Measurements from ENCODE around the gene ABLIM1. TPM values are rescaled to one million over a fixed set of nuclear protein-coding genes. Genes with fewer than 3 reads are reported as not detected.
A peak's percentile ranks its signal among the peaks of the same experiment; 100 is the strongest.

ABLIM1 gene
- total and polyA plus RNA-seq, 5 experiments from 2014 or later: 267 to 430 (median 388) TPM

DNA sequence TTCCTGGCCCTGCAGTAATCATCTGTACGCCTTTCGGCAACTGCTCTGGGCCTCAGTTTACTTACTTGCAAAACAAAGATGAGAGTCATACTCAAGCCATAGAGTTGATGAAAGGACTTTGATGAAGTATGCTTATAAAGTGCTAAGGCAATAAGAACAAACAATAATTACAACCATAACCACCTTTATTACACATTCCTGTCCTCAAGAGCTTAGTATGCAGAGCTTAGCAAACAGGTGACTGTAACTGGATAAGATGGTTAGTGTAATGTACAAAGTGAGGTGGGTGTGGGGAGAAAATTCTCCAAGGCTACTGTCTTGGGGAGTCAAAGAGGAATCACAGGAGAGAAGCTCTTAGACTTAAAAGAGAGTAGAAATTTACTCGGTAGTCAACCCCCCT, 136.8 kb downstream of the ABLIM1 start:
- Mint-ChIP-seq H3K27me3 (no peaks in the 10 kb centered on the region), H3K36me3 (peaks cover 3 to 39% (median 24%) of the 10 kb centered on the region in 3 donors), H3K9me3 (no peaks in the 10 kb centered on the region), H3K27ac (peak overlapping the region; percentile 96 to 100 (median 99)), H3K4me3 (peak overlapping the region; percentile 88 to 99 (median 97)), H3K4me1 (peaks cover 48 to 96% (median 88%) of the 10 kb centered on the region in 4 donors)
- POLR2A ChIA-PET: interaction anchor here (1.2 to 23.3 kb wide), 5 partner anchors 7 to 50 kb away, joined by 3 to 654 read pairs (median 4); no protein-coding TSS in a partner anchor
- DNase-seq (no peak), ATAC-seq (no peak)

DNA sequence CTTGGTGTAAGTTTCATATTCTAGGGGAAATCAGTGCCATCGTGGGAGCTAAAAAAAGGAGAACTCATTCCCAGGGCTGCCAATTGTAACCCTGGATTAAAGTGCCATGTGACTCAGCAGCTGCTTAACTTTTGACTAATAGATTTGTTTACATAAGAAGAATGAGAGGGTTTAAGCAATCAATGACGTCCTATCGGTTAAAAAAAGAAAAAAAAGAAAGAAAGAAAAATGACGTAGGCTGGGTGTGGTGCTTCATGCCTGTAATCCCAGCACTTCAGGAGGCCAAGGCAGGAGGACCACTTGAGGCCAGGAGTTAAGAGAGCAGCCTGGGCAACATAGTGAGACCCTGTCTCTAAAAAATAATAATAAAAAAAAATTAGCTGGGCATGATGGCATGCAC, 137.6 kb downstream of the ABLIM1 start:
- peak overlapping the region; percentile 70 to 92 (median 84) for H3K4me3 Mint-ChIP-seq
- POLR2A ChIA-PET: interaction anchor here (1.2 to 23.3 kb wide), 3 partner anchors 14 to 24 kb away, joined by 3 to 654 read pairs (median 4); no protein-coding TSS in a partner anchor
- H3K36me3 Mint-ChIP-seq: peaks cover 0 to 39% (median 24%) of the 10 kb centered on the region in 3 donors
- H3K9me3 Mint-ChIP-seq: no peaks in the 10 kb centered on the region
- ATAC-seq (peak in 1 of 2 donors; percentile 19), DNase-seq (peak in 4 of 10 donors; percentile 36 to 68 (median 53))
- no peaks in the 10 kb centered on the region for H3K27me3 Mint-ChIP-seq
- peak overlapping the region; percentile 94 to 100 (median 98) for H3K27ac Mint-ChIP-seq
- H3K4me1 Mint-ChIP-seq: peaks cover 53 to 97% (median 94%) of the 10 kb centered on the region in 4 donors

DNA sequence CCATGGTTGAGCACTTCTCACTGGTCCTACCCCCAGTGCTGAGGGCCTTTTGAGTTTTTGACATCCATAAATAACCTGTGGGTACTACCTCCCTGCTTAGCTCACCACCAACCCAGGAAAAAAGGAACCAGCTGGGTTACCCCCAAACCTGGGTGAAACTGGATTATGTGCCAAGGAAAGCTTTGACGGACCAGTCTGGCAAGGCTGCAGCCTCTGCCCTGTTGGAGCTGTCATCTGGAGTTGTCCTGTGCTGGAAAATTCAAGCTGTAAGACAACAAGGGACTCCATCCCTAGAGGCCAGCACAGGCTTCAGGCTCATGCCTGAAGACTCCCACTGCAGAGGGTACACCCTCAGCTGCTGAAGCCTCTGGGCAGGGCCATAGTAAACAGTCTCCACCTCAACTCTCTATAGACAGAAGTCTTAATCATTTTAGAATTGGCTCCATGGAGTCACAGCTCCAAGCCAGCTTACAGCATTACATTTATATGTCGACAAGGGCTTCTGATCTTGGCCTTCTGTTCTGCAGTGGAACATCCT, 138.2 kb downstream of the ABLIM1 start:
- POLR2A ChIA-PET: interaction anchor here (1.3 to 23.3 kb wide), 3 partner anchors 13 to 46 kb away, joined by 3 to 654 read pairs (median 3); no protein-coding TSS in a partner anchor
- no peaks in the 10 kb centered on the region for H3K9me3 Mint-ChIP-seq
- H3K27ac Mint-ChIP-seq: peak overlapping the region; percentile 94 to 100 (median 98)
- H3K36me3 Mint-ChIP-seq: peaks cover 0 to 36% (median 21%) of the 10 kb centered on the region in 3 donors
- peak overlapping the region; percentile 70 to 92 (median 84) for H3K4me3 Mint-ChIP-seq
- ATAC-seq (peak in 1 of 2 donors; percentile 21), DNase-seq (no peak)
- no peaks in the 10 kb centered on the region for H3K27me3 Mint-ChIP-seq
- H3K4me1 Mint-ChIP-seq: peaks cover 53 to 100% (median 95%) of the 10 kb centered on the region in 4 donors

DNA sequence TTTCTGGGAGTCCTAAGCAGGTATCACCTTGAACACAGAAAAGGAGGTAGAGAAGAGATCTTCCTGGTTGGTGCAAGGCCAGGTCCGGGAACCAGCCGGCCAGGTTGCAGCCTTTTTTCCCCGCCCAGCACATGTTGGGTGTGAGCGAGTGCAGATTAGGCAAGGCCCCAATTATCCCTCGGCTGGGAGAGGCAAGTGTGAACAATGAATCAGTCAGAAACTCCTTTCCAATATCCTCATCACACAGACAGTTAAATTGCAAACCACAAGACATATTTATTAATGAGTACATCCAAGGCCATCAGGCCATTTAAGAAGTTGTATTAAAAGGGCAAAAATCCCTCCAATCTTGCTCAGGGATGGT, 138.8 kb downstream of the ABLIM1 start:
- ATAC-seq: no peak
- no peak for DNase-seq
- Mint-ChIP-seq H3K36me3 (peaks cover 0 to 36% (median 19%) of the 10 kb centered on the region in 3 donors), H3K4me1 (peaks cover 52 to 98% (median 96%) of the 10 kb centered on the region in 4 donors), H3K27me3 (no peaks in the 10 kb centered on the region), H3K4me3 (peak overlapping the region; percentile 70 to 92 (median 84)), H3K27ac (peak overlapping the region; percentile 94 to 100 (median 98)), H3K9me3 (no peaks in the 10 kb centered on the region)
- POLR2A ChIA-PET: interaction anchor here (0.6 to 23.3 kb wide), 3 partner anchors 8 to 46 kb away, joined by 3 to 654 read pairs (median 4); no protein-coding TSS in a partner anchor

DNA sequence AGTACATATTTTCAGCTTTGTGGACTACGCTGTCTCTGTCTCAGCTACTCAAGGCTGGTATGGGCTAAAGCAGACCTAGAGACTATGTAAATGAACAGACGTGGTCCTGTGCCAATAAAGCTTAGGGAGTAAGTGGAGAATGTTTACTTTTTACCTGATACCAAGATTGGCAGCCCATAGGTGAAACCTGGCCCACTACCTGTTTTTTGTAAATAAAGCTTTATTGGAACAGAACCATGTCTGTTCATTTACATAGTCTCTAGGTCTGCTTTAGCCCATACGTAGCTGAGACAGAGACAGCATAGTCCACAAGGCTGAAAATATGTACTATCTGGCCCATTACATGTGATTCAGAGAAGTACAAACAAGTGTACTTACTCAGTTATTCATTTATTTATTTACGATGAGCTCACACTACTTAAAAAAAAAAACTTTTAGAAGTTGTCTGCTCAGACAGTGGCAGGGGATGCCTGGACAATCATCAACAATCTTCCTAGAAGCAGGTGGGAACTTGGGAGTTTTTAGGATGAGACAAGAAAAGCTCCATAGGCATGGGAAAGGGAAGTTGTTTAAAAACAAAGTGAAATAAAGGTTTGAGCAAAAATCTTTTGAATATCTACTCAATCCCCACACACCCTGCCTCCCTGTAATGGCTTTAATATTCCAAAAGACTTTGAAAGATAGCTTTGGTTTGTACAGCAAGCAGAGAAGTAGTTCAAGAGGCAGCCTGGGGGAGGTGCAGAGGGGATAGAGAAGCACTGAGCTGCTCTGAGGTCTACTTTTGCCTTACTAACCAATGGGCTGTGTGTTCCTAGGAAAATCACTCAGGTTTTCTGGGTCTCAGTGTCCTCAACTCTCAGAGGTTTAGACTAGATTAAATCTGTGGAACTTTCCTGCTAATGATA, 139.4 kb downstream of the ABLIM1 start:
- Mint-ChIP-seq H3K36me3 (peaks cover 0 to 36% (median 15%) of the 10 kb centered on the region in 3 donors), H3K27me3 (no peaks in the 10 kb centered on the region), H3K27ac (peak overlapping the region; percentile 94 to 100 (median 98)), H3K4me3 (peak overlapping the region; percentile 70 to 92 (median 86)), H3K9me3 (no peaks in the 10 kb centered on the region), H3K4me1 (peaks cover 51 to 98% (median 96%) of the 10 kb centered on the region in 4 donors)
- DNase-seq (no peak), ATAC-seq (no peak)
- POLR2A ChIA-PET: interaction anchor here (0.6 to 23.3 kb wide), 4 partner anchors 6 to 45 kb away, joined by 3 to 654 read pairs (median 84); no protein-coding TSS in a partner anchor

DNA sequence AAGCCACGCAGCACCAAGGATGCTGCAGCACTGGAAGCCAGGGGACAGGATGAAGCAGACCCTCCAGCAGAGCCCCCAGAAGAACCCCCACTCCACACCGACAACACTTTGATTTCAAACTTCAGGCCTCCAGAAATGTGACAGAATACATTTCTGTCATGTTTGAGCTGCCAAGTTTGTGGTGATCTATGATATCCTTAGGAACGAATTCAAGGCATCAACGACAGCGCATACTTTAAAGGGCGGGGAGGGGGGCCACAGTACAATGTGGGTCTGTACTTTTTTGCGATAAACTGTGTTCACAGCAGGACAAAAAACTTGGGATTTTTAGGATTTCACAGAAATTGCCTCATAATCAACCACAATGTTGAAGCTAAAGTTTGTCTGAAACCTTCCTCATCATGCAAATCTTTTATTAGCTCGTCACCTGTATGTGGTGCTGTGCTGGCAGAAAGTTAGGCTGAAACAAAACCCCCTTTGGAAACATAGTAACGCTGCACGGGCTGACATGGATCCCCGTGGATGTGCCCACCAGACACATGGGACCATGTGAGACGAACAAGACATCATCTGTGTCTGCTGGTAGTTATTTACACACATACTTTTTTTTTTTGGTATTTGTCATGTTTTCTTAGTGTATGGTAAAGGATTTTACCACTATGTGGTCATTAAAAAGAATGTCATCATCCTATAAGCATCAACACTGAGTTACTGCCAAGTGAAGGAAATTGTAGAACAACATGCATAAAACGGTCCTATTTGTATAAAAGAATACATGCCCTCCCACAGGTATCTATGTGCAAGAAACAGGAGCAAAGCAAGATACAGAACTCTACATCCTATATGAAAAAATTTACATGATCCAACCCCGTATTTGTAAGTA, 140.5 kb downstream of the ABLIM1 start:
- POLR2A ChIA-PET: interaction anchor here (0.6 to 23.3 kb wide), 5 partner anchors 7 to 26 kb away, joined by 3 to 654 read pairs (median 3); no protein-coding TSS in a partner anchor

DNA sequence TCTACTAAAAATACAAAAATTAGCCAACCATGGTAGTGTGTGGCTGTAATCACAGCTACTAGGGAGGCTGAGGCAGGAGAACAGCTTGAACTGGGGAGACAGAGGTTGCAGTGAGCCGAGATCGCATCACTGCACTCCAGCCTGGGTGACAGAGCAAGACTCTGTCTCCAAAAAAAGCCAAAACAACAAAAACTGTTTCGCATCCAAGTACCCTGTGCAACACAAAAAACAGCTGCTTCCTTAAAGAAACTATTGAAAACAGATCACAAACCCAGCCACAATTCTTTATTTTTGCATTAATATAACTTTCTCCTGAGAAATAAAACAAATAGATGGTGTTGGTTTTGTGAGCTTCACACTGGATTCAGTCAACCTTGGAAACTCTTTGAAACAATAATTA, 141.7 kb downstream of the ABLIM1 start:
- ATAC-seq (no peak), DNase-seq (no peak)
- Mint-ChIP-seq H3K36me3 (peaks cover 0 to 40% (median 19%) of the 10 kb centered on the region in 3 donors), H3K27me3 (no peaks in the 10 kb centered on the region), H3K4me1 (peaks cover 54 to 98% (median 96%) of the 10 kb centered on the region in 4 donors), H3K9me3 (no peaks in the 10 kb centered on the region), H3K4me3 (peak overlapping the region; percentile 77 to 92 (median 86)), H3K27ac (peak overlapping the region; percentile 94 to 99 (median 98))
- POLR2A ChIA-PET: interaction anchor here (0.9 to 23.3 kb wide), 4 partner anchors 8 to 25 kb away, joined by 3 to 654 read pairs (median 84); no protein-coding TSS in a partner anchor

More for the DNA sequence above, 140.5 kb downstream of the ABLIM1 start:
- ATAC-seq (peak; percentile 16 to 38), DNase-seq (peak in 2 of 10 donors; percentile 42 to 52)
- H3K9me3 Mint-ChIP-seq: no peaks in the 10 kb centered on the region
- peaks cover 52 to 98% (median 96%) of the 10 kb centered on the region in 4 donors for H3K4me1 Mint-ChIP-seq
- peaks cover 0 to 36% (median 15%) of the 10 kb centered on the region in 3 donors for H3K36me3 Mint-ChIP-seq
- peak overlapping the region; percentile 77 to 92 (median 86) for H3K4me3 Mint-ChIP-seq
- peak overlapping the region; percentile 94 to 99 (median 98) for H3K27ac Mint-ChIP-seq
- H3K27me3 Mint-ChIP-seq: no peaks in the 10 kb centered on the region

DNA sequence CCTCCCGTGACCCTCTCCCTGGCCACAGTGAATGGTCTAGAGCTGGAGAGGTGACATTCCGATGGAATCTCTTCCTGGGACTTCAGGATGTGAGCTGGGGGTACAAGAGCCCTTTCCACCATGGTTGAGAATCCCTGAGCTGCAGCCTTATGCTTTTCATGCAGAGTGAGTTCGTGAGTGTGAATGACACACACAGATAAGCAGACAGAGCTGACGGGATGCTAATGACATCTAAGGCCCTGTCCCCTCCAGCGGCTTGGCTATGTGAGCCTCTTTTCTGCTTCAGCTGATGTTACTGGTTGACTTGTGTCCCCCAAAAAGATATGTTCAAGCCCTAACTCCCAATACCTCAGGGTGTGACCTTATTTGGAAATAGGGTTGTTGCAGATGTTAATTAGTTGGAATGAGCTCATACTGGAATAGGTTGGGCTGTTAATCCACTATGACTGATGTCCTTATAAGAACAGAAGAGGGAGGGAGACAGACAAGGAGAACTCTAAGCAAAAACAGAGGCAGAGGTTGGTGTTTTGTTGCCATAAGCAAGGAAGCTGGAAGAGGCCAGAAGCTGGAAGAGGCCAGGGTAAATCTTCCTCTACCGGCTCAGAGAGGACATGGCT, 142.7 kb downstream of the ABLIM1 start:
- POLR2A ChIA-PET: interaction anchor here (0.8 to 23.3 kb wide), 6 partner anchors 9 to 44 kb away, joined by 3 to 654 read pairs (median 4); no protein-coding TSS in a partner anchor
- Mint-ChIP-seq H3K9me3 (no peaks in the 10 kb centered on the region), H3K27me3 (no peaks in the 10 kb centered on the region), H3K4me1 (peaks cover 54 to 97% (median 96%) of the 10 kb centered on the region in 4 donors), H3K27ac (peak overlapping the region; percentile 94 to 99 (median 98)), H3K36me3 (peaks cover 0 to 41% (median 17%) of the 10 kb centered on the region in 3 donors), H3K4me3 (peak overlapping the region; percentile 77 to 92 (median 86))
- DNase-seq: no peak
- ATAC-seq: no peak

DNA sequence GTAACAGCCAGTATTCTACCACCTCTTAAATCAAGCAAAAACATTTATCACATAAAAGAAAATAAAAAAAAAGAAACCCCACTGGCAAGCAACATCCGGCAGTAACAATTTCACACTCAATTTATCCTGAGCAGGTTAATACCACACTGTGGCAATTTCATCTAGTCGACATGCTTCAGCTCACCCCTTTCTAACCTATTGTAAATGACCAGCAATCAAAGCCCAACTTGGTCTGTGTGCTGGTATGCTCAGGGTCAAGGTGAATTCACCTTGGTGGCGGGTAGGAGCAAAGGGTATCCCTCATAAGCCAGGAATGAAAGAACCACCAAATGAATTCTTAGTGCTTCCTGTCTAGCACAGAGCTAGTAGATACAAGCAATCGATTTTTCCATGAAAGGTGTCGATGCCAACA, 144.7 kb downstream of the ABLIM1 start:
- H3K27me3 Mint-ChIP-seq: no peaks in the 10 kb centered on the region
- peak overlapping the region; percentile 77 to 92 (median 86) for H3K4me3 Mint-ChIP-seq
- peaks cover 5 to 38% (median 17%) of the 10 kb centered on the region in 3 donors for H3K36me3 Mint-ChIP-seq
- peak; percentile 51 to 66 for ATAC-seq
- peak overlapping the region; percentile 94 to 99 (median 98) for H3K27ac Mint-ChIP-seq
- peaks cover 54 to 94% (median 94%) of the 10 kb centered on the region in 4 donors for H3K4me1 Mint-ChIP-seq
- POLR2A ChIA-PET: interaction anchor here (0.9 to 23.3 kb wide), 6 partner anchors 9 to 29 kb away, joined by 3 to 654 read pairs (median 21); no protein-coding TSS in a partner anchor
- peak in 3 of 10 donors; percentile 38 to 72 (median 65) for DNase-seq
- peaks cover 0 to 10% (median 0%) of the 10 kb centered on the region in 9 donors for H3K9me3 Mint-ChIP-seq

DNA sequence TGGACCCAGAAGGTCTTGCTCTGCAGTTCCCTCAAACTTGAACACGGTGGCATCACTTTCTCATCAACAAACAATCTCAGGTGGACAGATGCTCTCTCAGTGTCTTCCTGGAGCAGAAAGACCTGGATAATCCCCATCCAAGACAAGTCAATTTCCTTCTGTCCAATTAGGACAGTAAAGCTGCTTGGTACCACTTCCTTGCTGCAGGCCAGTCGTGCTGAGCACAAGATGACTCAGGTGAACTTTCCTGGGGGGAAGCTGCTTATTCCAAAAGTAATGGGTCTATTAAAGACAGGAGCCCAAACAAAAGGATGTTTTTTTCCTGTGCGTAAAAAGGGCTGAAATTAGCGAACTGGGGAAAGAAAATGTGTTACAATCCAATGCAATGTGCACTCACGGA, 146.2 kb downstream of the ABLIM1 start:
- peak overlapping the region; percentile 94 to 99 (median 98) for H3K27ac Mint-ChIP-seq
- ATAC-seq: no peak
- peaks cover 5 to 34% (median 17%) of the 10 kb centered on the region in 3 donors for H3K36me3 Mint-ChIP-seq
- peaks cover 0 to 10% (median 0%) of the 10 kb centered on the region in 9 donors for H3K9me3 Mint-ChIP-seq
- H3K27me3 Mint-ChIP-seq: no peaks in the 10 kb centered on the region
- POLR2A ChIA-PET: interaction anchor here (3.2 to 7.1 kb wide), 2 partner anchors 13 kb away, joined by 39 to 164 read pairs; no protein-coding TSS in a partner anchor
- no peak for DNase-seq
- peaks cover 50 to 95% (median 93%) of the 10 kb centered on the region in 4 donors for H3K4me1 Mint-ChIP-seq
- H3K4me3 Mint-ChIP-seq: peak overlapping the region; percentile 77 to 92 (median 86)

Data from naive thymus-derived CD8-positive, alpha-beta T cell (primary cell).